Stimulated activated CD4-positive, alpha-beta T cell treated with anti-CD3 and anti-CD28 coated beads, Interleukin-12 subunit alpha, Interleukin-12 subunit beta, amount 100 ng/mL, for 4 hours (primary cell): ENCODE results near the gene IPO11.
"Not testable (repeated sequence)": the region's sequence is repeated elsewhere in the genome, so short reads cannot be mapped to it uniquely, and the experiment has no call there.

Experiments used
- DNase-seq: peaks from one replicate; pipeline ENCODE4 v3.0.0-alpha.2; 2020

IPO11 gene

DNA sequence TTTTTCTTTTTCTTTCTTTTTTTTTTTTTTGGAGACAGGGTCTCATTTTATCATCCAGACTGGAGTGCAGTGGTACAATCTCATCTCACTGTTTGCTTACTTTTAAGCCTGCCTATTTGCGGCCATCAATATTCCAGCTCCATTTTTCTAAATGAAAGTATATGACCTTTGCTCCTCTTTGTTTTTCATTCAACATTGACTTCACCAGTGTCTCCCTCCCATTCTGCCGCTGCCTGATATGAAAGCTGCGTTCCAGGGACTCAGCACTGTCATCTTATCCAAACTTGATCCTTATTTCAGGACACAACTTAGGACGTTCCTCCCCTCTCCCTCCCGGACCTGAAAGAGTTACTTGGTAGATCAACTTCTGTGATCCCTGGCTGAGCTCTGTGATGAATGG is 239.7 kb downstream of the IPO11 start:
- no peak for DNase-seq

- no peak for DNase-seq
Observed at GRCh38 chr5:62653001-62653863, 240.7 kb downstream of the IPO11 start.

- DNase-seq = no peak
Observed at GRCh38 chr5:62653864-62654575, 241.5 kb downstream of the IPO11 start.

DNA sequence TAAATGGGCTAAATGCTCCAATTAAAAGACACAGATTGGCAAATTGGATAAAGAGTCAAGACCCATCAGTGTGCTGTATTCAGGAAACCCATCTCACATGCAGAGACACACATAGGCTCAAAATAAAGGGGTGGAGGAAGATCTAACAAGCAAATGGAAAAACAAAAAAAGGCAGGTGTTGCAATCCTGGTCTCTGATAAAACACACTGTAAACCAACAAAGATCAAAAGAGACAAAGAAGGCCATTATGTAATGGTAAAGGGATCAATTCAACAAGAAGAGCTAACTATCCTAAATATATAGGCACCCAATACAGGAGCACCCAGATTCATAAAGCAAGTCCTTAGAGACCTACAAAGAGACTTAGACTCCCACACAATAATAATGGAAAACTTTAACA is 245.2 kb downstream of the IPO11 start:
- DNase-seq = not testable (repeated sequence)

- DNase-seq = no peak
Observed at GRCh38 chr5:62661126-62661525, 248.6 kb downstream of the IPO11 start.

DNA sequence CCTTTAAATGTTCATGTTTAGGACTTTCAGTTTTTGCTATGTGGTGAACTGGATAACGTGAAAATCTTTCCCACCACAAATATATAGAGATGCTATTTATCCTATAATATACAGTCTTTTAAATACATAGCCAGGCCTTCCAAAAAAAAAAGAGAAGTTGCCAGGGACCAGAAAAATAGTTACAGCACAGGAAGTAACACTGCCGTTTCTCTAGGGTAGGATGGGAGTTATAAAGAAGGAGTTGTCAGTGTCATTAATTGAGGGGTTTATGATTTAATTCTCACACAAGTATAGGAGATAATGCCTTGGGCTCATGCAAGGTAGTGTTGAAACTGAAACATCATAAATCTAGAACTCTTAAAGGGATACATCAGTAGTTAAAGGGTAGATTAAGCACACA is 250.0 kb downstream of the IPO11 start:
- DNase-seq = no peak

- DNase-seq = no peak
Observed at GRCh38 chr5:62671479-62671878, 258.9 kb downstream of the IPO11 start.

DNA sequence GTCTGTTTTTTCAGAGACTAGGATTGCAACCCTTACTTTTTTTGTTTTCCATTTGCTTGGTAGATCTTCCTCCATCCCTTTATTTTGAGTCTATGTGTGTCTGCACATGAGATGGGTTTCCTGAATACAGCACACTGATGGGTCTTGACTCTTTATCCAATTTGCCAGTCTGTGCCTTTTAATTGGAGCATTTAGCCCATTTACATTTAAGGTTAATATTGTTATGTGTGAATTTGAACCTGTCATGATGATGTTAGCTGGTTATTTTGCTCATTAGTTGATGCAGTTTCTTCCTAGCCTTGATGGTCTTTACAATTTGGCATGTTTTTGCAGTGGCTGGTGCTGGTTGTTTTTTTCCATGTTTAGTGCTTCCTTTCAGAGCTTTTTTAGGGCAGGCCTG is 264.0 kb downstream of the IPO11 start:
- DNase-seq = not testable (repeated sequence)
